ENCODE data around the gene TRIM2.

TRIM2 gene

DNA sequence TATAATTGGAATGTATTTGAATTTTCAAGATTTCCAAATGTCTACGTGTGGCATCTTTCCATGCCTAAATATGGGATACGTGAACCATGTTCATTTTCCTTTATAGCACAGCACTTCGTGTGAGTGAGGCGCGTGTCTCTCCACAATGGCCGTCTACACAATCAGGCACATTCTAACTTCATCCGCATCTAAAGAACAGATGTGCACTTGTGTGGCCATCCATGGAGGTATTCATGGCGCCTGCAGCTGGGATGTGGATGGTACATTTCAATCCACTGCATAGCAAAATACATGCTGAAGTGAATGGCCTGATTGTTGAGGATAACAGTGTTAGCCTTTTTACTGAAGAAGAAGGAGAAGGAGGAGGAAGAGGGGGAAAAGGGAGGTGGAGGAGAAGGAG is 34.5 kb upstream of the TRIM2 start:
- H3K27me3 ChIP-seq (ENCODE audit: control insufficient read depth in 2 of 2, insufficient read depth in 2 of 2, low read length in 2 of 2), result no peaks in the 10 kb centered on the region
- H3K4me3 ChIP-seq (ENCODE audit: low read length in 2 of 2), result no peak overlapping the region
- H3K27ac ChIP-seq (ENCODE audit: low read depth in 2 of 2, low read length in 2 of 2), result no peak overlapping the region
- no peaks in the 10 kb centered on the region for H3K9me3 ChIP-seq (ENCODE audit: control insufficient read depth in 2 of 2, low read length in 2 of 2)
- H3K36me3 ChIP-seq (ENCODE audit: control insufficient read depth in 2 of 2, insufficient read depth in 2 of 2, low read length in 2 of 2), result no peaks in the 10 kb centered on the region
- H3K4me1 ChIP-seq (ENCODE audit: control insufficient read depth in 2 of 2, insufficient read depth in 2 of 2, low read length in 2 of 2), result no peaks in the 10 kb centered on the region
- H3K9ac ChIP-seq (ENCODE audit: low read depth in 1 of 2, low read length in 2 of 2), result no peak overlapping the region

DNA sequence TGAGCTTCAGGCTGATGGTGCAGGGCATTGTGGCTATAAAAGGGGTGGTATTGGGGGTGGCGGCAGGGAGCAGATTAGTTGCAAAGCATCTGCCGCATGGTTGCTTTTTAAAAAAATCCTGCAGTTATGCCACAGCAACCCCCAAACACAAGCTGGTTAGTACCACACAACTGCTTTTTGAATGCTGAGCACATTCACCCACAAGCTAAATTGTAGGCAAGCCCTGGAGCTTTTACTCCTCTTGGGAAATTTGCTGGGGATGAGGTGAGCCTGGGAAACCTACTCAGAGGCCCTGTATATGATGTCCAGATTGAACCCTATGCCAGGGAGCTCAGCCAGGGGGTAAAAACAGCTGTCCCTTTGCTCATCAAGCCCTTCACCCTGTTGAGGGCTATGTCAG is 33.8 kb upstream of the TRIM2 start:
- no peaks in the 10 kb centered on the region for H3K27me3 ChIP-seq (ENCODE audit: control insufficient read depth in 2 of 2, insufficient read depth in 2 of 2, low read length in 2 of 2)
- H3K9ac ChIP-seq (ENCODE audit: low read depth in 1 of 2, low read length in 2 of 2), result no peak overlapping the region
- no peak overlapping the region for H3K4me3 ChIP-seq (ENCODE audit: low read length in 2 of 2)
- no peaks in the 10 kb centered on the region for H3K36me3 ChIP-seq (ENCODE audit: control insufficient read depth in 2 of 2, insufficient read depth in 2 of 2, low read length in 2 of 2)
- no peaks in the 10 kb centered on the region for H3K4me1 ChIP-seq (ENCODE audit: control insufficient read depth in 2 of 2, insufficient read depth in 2 of 2, low read length in 2 of 2)
- H3K27ac ChIP-seq (ENCODE audit: low read depth in 2 of 2, low read length in 2 of 2), result no peak overlapping the region
- no peaks in the 10 kb centered on the region for H3K9me3 ChIP-seq (ENCODE audit: control insufficient read depth in 2 of 2, low read length in 2 of 2)

DNA sequence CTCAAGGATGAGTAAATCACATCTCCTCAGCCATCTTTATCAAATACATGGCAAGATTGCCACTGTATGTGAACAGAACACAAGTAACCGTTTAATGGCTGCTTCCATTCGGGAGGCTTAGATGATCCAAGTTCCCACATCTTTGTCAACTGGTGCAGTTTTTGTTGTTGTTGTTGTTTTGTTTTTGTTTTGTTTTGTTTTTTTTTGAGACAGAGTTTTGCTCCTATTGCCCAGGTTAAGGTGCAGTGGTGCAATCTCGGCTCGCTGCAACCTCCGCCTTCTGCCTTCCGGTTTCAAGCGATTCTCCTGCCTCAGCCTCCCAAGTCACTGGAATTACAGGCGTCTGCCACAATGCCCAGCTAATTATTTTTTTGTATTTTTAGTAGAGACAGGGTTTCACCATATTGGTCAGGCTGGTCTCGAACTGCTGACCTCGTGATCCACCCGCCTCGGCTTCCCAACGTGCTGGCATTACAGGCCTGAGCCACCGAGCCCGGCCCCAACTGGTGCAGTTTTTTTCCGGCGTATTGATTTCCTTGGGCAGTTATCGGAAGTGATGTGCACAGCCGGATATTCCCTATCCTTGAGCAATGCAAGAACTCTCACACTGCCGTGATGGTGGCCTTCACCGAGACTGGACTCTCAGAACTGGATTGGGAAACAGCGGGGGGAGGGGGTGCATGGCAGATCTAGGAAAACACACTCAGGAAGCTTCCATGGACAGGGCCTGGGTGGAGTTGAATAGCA is 29.2 kb upstream of the TRIM2 start:
- no peaks in the 10 kb centered on the region for H3K9me3 ChIP-seq (ENCODE audit: control insufficient read depth in 2 of 2, low read length in 2 of 2)
- no peak overlapping the region for H3K9ac ChIP-seq (ENCODE audit: low read depth in 1 of 2, low read length in 2 of 2)
- H3K4me3 ChIP-seq (ENCODE audit: low read length in 2 of 2), result no peak overlapping the region
- H3K36me3 ChIP-seq (ENCODE audit: control insufficient read depth in 2 of 2, insufficient read depth in 2 of 2, low read length in 2 of 2), result no peaks in the 10 kb centered on the region
- no peak overlapping the region for H3K27ac ChIP-seq (ENCODE audit: low read depth in 2 of 2, low read length in 2 of 2)
- no peaks in the 10 kb centered on the region for H3K4me1 ChIP-seq (ENCODE audit: control insufficient read depth in 2 of 2, insufficient read depth in 2 of 2, low read length in 2 of 2)
- no peaks in the 10 kb centered on the region for H3K27me3 ChIP-seq (ENCODE audit: control insufficient read depth in 2 of 2, insufficient read depth in 2 of 2, low read length in 2 of 2)

DNA sequence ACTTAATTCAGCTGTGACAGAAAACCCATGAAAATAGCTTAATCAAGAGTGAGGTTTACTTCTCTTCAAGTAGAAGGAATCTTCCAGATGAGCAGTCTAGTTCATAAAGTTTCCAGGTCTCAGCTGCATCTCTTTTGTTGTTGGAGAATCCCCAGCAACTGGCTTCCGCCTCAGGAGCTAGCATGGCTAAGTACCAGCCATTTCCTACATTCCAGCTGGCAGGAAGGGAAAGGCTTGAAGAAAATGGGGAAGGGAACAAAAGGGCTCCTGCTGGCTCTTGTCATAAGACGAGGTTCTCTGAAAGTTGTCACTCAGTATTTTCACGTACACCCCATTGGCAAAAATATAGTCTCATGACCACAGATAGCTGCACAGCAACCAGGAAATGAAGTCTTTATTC is 27.3 kb upstream of the TRIM2 start:
- Histone ChIP-seq H3K27me3 (ENCODE audit: control insufficient read depth in 2 of 2, insufficient read depth in 2 of 2, low read length in 2 of 2) (no peaks in the 10 kb centered on the region), H3K36me3 (ENCODE audit: control insufficient read depth in 2 of 2, insufficient read depth in 2 of 2, low read length in 2 of 2) (no peaks in the 10 kb centered on the region), H3K4me1 (ENCODE audit: control insufficient read depth in 2 of 2, insufficient read depth in 2 of 2, low read length in 2 of 2) (no peaks in the 10 kb centered on the region), H3K27ac (ENCODE audit: low read depth in 2 of 2, low read length in 2 of 2) (no peak overlapping the region), H3K9me3 (ENCODE audit: control insufficient read depth in 2 of 2, low read length in 2 of 2) (no peaks in the 10 kb centered on the region), H3K9ac (ENCODE audit: low read depth in 1 of 2, low read length in 2 of 2) (no peak overlapping the region), H3K4me3 (ENCODE audit: low read length in 2 of 2) (no peak overlapping the region)

DNA sequence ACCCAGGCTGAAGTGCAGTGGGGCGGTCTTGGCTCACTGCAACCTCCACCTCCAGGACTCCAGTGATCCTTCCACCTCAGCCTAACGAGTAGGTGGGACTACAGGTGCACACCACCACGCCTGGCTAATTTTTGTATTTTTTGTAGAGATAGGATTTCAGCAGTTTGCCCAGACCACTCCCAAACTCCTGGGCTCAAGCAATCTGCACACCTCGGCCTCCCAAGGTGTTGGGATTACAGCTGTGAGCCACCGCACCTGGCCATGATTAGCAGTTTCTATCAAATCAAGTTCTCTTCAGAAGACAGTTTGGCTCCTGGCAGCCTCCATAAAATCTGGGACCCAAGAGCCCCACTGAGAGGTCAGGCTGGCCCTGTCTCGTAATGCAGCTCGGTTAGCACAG is 26.4 kb upstream of the TRIM2 start:
- Histone ChIP-seq H3K9me3 (ENCODE audit: control insufficient read depth in 2 of 2, low read length in 2 of 2) (no peaks in the 10 kb centered on the region), H3K4me1 (ENCODE audit: control insufficient read depth in 2 of 2, insufficient read depth in 2 of 2, low read length in 2 of 2) (no peaks in the 10 kb centered on the region), H3K27me3 (ENCODE audit: control insufficient read depth in 2 of 2, insufficient read depth in 2 of 2, low read length in 2 of 2) (no peaks in the 10 kb centered on the region), H3K9ac (ENCODE audit: low read depth in 1 of 2, low read length in 2 of 2) (no peak overlapping the region), H3K36me3 (ENCODE audit: control insufficient read depth in 2 of 2, insufficient read depth in 2 of 2, low read length in 2 of 2) (no peaks in the 10 kb centered on the region), H3K27ac (ENCODE audit: low read depth in 2 of 2, low read length in 2 of 2) (no peak overlapping the region), H3K4me3 (ENCODE audit: low read length in 2 of 2) (no peak overlapping the region)

GRCh38 chr4:153179100-153179499 is 25.1 kb upstream of the TRIM2 start:
- Histone ChIP-seq H3K4me1 (ENCODE audit: control insufficient read depth in 2 of 2, insufficient read depth in 2 of 2, low read length in 2 of 2) (no peaks in the 10 kb centered on the region), H3K36me3 (ENCODE audit: control insufficient read depth in 2 of 2, insufficient read depth in 2 of 2, low read length in 2 of 2) (no peaks in the 10 kb centered on the region), H3K27ac (ENCODE audit: low read depth in 2 of 2, low read length in 2 of 2) (no peak overlapping the region), H3K27me3 (ENCODE audit: control insufficient read depth in 2 of 2, insufficient read depth in 2 of 2, low read length in 2 of 2) (no peaks in the 10 kb centered on the region), H3K9ac (ENCODE audit: low read depth in 1 of 2, low read length in 2 of 2) (no peak overlapping the region), H3K9me3 (ENCODE audit: control insufficient read depth in 2 of 2, low read length in 2 of 2) (no peaks in the 10 kb centered on the region), H3K4me3 (ENCODE audit: low read length in 2 of 2) (no peak overlapping the region)

DNA sequence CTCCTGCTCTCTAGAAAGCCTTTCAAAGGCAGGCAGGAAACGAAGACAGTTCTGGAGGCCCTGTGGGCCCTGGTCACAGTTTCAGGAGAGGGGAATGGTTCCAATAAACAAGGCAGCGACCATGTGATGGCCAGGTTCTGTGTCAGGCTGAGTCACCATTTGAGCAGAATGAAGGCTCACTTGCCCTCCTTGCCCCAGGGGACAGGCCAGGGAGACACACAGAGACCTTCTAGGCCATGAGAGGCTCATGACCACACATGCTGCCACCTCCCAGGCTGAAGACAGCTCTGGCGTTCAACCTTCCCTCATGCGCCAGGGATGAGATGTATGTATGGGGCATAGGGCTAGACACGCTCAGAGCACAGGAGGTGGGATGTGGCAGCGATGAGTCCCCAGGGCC is 22.9 kb upstream of the TRIM2 start:
- Histone ChIP-seq H3K27me3 (ENCODE audit: control insufficient read depth in 2 of 2, insufficient read depth in 2 of 2, low read length in 2 of 2) (no peaks in the 10 kb centered on the region), H3K27ac (ENCODE audit: low read depth in 2 of 2, low read length in 2 of 2) (no peak overlapping the region), H3K4me1 (ENCODE audit: control insufficient read depth in 2 of 2, insufficient read depth in 2 of 2, low read length in 2 of 2) (no peaks in the 10 kb centered on the region), H3K36me3 (ENCODE audit: control insufficient read depth in 2 of 2, insufficient read depth in 2 of 2, low read length in 2 of 2) (no peaks in the 10 kb centered on the region), H3K4me3 (ENCODE audit: low read length in 2 of 2) (no peak overlapping the region), H3K9me3 (ENCODE audit: control insufficient read depth in 2 of 2, low read length in 2 of 2) (no peaks in the 10 kb centered on the region), H3K9ac (ENCODE audit: low read depth in 1 of 2, low read length in 2 of 2) (no peak overlapping the region)

- H3K9ac ChIP-seq (ENCODE audit: low read depth in 1 of 2, low read length in 2 of 2), result no peak overlapping the region
- no peak overlapping the region for H3K4me3 ChIP-seq (ENCODE audit: low read length in 2 of 2)
Measured at GRCh38 chr4:153181700-153182099, 22.5 kb upstream of the TRIM2 start.

DNA sequence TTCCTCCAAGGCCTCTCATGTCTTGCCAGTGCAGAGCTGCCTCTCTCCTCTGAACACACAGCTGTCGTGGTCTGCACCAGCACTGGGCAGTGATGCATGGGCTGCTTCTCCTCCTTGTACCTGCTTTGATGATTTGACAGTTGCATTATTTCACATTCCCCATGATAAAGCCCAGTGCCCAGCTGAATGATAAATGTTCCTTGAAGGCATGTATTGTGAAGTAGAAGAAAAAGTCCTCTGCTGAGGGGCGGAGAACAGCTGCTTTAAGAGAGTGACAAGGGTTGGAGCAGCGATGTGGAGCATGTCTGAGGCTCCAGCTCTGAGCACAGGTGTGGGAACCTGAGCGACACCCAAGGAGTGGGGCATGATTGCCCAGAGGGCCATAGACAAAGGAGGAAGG is 21.1 kb upstream of the TRIM2 start:
- Histone ChIP-seq H3K9ac (ENCODE audit: low read depth in 1 of 2, low read length in 2 of 2) (no peak overlapping the region), H3K9me3 (ENCODE audit: control insufficient read depth in 2 of 2, low read length in 2 of 2) (no peaks in the 10 kb centered on the region), H3K27ac (ENCODE audit: low read depth in 2 of 2, low read length in 2 of 2) (no peak overlapping the region), H3K36me3 (ENCODE audit: control insufficient read depth in 2 of 2, insufficient read depth in 2 of 2, low read length in 2 of 2) (no peaks in the 10 kb centered on the region), H3K27me3 (ENCODE audit: control insufficient read depth in 2 of 2, insufficient read depth in 2 of 2, low read length in 2 of 2) (no peaks in the 10 kb centered on the region), H3K4me1 (ENCODE audit: control insufficient read depth in 2 of 2, insufficient read depth in 2 of 2, low read length in 2 of 2) (no peaks in the 10 kb centered on the region), H3K4me3 (ENCODE audit: low read length in 2 of 2) (no peak overlapping the region)

More at GRCh38 chr4:153181700-153182099, 22.5 kb upstream of the TRIM2 start:
- no peaks in the 10 kb centered on the region for H3K27me3 ChIP-seq (ENCODE audit: control insufficient read depth in 2 of 2, insufficient read depth in 2 of 2, low read length in 2 of 2)
- no peaks in the 10 kb centered on the region for H3K9me3 ChIP-seq (ENCODE audit: control insufficient read depth in 2 of 2, low read length in 2 of 2)
- no peaks in the 10 kb centered on the region for H3K4me1 ChIP-seq (ENCODE audit: control insufficient read depth in 2 of 2, insufficient read depth in 2 of 2, low read length in 2 of 2)
- no peaks in the 10 kb centered on the region for H3K36me3 ChIP-seq (ENCODE audit: control insufficient read depth in 2 of 2, insufficient read depth in 2 of 2, low read length in 2 of 2)
- H3K27ac ChIP-seq (ENCODE audit: low read depth in 2 of 2, low read length in 2 of 2), result no peak overlapping the region

- H3K27ac ChIP-seq (ENCODE audit: low read depth in 2 of 2, low read length in 2 of 2), result no peak overlapping the region
- H3K4me3 ChIP-seq (ENCODE audit: low read length in 2 of 2), result no peak overlapping the region
- peaks cover 7% of the 10 kb centered on the region in 2 donors for H3K4me1 ChIP-seq (ENCODE audit: control insufficient read depth in 2 of 2, insufficient read depth in 2 of 2, low read length in 2 of 2)
- no peak overlapping the region for H3K9ac ChIP-seq (ENCODE audit: low read depth in 1 of 2, low read length in 2 of 2)
- H3K9me3 ChIP-seq (ENCODE audit: control insufficient read depth in 2 of 2, low read length in 2 of 2), result no peaks in the 10 kb centered on the region
- H3K27me3 ChIP-seq (ENCODE audit: control insufficient read depth in 2 of 2, insufficient read depth in 2 of 2, low read length in 2 of 2), result no peaks in the 10 kb centered on the region
- H3K36me3 ChIP-seq (ENCODE audit: control insufficient read depth in 2 of 2, insufficient read depth in 2 of 2, low read length in 2 of 2), result no peaks in the 10 kb centered on the region
Measured at GRCh38 chr4:153185331-153185852, 18.9 kb upstream of the TRIM2 start.

Data from mucosa of rectum (tissue), 2 donors.